Measurements from ENCODE around the gene SPAG4. TPM values are rescaled to one million over a fixed set of nuclear protein-coding genes. Genes with fewer than 3 reads are reported as not detected.
A peak's percentile ranks its signal among the peaks of the same experiment; 100 is the strongest.

Gene SPAG4
- polyA plus RNA-seq, 4 donors = 2.5 to 5.2 (median 3.7) TPM

DNA sequence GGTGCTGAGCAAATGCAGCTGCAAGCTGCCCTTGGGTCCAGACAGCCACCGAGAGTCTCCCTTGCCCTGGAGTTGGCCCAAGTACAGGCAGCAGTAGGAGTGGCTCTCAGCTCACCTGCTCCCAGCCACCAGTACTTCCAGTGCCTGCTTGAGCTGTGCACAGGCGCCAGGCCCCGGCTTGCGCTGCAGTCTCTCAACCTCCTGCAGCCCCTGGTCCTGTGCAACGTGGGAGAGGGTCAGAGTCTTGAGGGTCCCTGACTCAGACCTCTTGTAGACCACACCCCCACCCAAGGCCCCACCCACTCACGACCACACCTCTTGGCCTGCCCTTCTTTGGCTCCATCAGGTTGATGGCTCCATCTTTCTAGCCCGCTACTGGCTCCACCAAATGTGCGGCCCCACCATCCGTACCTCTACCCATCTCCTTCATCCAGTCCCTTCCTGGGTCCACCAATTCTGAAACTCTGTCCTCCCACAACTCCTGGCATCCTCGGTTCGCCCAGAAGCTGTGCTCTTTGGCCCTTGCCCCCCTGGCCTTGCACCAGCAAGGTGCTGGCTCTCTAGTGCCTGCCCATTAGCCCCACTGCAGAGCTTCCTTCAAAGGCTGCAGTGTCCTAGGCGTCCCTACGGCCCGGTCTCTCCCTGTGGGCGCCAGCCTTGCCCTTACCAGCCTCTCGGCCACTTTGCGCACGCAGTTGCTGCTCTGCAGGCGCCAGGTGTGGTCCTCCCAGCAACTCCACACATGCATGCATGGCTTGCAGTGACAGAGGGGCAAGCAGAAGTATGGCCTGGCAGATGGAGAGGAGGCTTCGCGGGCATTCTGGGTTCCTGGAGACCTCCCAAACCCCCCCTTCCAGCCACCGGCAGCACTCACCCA lies 16.5 kb upstream of the SPAG4 start:
- DNase-seq (ENCODE audit: low read depth in 4 of 4, low spot score in 3 of 4) = no peak

DNA sequence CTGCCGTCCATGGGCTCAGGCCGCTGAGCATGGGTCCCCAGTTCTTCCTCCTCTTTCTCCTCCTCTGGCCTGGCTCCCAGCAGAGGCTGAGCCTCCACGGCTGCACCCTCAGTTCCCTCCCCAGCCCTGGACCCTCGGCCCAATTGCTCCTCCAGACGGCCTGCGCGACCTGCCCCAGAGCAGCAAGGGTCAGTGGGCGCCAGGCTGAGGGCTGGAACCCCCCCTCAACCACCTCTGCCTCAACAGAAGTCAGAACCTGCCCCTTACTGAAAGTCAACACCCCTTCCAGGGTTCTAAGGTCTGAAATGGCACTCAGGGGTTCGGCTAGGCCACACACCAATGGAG lies 15.9 kb upstream of the SPAG4 start:
- DNase-seq (ENCODE audit: low read depth in 4 of 4, low spot score in 3 of 4) = no peak

DNA sequence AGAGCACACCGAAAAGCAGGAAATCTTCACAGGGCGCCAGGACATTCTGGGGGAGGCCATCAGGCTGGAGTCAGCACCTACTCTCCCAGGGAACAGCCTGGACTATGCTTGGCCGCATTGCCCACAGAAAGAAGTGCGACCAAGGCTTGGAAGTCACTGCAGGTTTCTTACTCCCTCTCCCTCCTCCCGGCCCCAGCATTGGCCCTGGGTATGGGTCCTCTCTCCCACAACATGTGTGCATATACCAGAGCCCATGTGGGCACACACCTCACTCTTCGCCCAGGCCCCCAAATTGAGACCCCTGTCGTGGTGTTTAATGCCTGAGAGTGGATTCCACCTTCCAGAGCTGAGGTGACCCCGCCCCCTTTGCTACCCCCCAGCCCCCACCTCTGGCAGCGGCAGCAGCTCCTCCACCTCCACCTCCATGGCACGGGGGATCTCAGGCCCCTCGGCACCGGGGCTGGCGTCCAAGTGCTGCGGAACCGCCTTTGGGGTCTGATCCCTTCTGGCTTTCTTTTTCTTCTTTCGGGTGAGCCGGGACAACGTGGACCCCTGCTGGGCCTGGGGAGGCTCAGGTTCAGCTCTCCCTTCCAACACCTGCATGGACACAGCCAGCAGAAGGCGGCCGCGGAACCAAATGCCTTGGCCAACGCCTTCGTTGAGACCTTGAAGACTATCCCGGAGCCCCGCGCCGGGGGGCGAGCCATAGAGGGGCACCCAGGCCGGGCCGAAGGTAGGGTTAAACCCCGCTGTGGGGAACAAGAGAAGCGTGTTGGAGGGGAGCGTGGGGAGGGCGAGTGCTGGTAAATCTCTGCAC lies 15.2 kb upstream of the SPAG4 start:
- DNase-seq (ENCODE audit: low read depth in 4 of 4, low spot score in 3 of 4) = no peak

DNA sequence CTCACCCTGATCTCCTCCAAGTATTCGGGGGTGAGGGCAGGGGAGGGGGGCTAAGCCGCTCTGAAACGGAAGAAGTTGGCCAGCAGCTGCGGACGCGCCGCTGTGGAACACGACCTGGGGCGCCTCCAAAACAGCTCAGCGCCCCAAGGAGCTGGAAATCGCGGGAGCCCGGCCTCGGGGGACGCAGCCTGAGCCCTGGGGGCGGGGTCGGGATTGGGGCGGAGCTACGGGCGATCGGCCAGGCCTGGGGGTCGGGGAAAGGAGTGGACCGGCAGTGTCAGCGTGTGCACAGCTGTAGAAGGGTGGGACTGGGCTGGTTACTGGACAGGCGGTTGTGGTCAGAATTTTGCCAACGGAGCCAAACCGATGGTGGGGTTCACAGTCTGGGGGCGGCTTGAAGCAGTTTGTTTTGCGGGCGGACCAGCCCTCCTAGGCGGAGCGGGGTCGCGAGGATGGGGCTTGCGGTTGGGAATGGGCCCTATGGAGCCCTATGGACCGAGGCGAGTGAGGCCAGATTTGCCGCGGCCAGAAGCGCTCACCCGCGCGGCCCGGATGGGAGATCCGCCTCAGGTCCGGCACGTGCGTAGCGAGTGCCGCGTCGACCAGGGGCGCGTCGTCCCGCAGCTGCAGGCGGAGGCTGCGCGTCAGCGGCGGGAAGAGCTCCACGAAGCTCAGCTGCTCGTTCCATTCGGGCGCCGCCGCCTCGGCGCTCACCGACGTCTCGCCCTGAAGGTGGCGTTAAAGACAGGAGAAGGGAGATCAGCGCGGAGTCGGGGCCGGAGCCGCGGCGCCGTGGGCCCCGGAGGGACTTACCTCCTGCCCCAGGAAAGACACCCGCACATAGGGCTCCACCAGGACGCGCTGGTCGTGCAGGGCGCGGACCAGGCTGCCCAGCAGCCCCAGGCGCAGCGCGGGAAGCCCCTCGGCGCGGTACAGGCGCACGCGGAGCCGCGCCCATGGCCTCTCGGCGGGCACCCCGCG lies 14.3 kb upstream of the SPAG4 start:
- peak in 1 of 4 donors; percentile 50 for DNase-seq (ENCODE audit: low read depth in 4 of 4, low spot score in 3 of 4)

DNA sequence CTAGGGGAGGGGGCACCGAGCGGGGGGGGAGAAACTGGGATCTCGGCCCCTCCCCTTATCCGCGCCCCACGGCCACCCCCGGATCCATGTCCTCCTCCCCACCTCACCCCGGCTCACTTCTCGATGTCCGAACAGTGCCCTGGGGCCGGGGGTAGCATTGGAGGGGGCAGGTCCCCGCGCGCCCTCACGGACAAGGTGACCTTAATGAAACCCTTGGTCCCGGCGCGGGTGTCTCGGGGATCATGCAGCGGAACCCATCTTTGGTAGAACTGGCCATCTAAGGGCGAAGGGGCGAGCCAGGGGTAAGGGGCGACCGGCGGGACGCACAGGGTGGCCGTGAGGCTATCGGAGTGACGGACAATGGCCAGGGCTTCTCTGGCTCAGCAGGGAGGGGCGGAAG lies 13.6 kb upstream of the SPAG4 start:
- DNase-seq (ENCODE audit: low read depth in 4 of 4, low spot score in 3 of 4) = no peak

DNA sequence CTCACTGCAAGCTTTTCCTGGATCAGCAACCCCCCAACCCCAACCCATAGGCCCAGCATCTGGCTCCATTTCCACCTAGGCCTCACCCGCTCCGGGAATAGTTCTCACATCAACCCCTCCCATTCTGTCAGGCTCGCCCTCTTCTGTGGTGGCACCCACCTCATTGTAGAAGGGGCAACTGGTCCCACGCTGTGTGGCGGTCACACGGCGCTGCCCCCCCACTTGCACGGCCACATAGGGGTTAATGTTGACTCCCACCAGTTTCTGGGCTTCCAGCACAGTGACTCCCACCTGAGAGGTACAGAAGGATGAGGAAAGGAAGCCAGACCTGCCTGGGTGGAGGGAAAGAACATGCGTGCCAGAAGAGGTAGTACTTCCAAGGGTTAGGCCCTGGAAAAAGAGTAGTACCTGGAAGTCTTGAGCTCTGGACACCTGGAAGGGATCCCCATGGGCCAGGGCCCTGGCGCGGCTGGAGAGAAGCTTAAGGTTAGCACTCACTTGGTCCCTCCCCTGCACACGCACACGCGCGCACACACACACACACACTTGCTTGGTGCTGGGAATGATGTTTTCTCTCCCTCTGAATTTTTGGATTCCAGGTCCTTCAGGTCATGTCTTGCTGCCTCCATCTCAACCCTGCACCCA lies 12.7 kb upstream of the SPAG4 start:
- no peak for DNase-seq (ENCODE audit: low read depth in 4 of 4, low spot score in 3 of 4)

DNA sequence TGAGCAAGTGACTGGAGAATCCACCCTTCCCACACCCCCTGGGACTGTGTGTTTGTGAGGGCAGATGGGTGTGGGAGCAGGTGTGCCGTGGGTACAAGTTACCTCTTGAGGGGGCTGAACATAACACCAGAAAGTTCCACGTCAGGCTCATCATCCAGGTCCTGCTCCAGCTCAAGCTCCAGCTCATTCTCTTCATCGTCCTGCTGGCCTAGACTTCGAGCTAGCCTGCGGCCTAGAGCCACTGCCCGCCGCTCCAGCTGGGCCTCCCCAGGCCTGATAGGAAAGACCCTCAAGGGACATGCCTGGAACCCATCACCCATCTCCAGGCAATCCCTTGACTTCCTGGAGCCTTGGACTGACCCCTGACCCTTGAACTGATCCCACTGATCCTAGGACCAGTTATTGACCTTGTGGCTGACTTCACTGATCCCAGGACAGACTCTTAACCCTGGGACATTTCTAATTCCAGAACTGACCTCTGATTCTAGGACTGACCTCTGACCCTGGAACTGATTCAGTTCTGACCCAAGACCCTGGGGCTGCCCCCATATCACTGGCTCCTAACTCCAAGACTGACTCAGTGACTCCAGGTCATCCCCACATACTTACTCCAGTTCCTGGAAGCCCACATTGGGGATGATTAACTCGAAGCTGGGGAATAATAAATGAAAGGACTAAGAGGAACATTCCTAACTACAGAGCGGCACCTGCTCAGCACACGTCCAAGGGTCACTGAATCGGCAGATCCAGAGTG lies 11.8 kb upstream of the SPAG4 start:
- DNase-seq (ENCODE audit: low read depth in 4 of 4, low spot score in 3 of 4) = no peak

DNA sequence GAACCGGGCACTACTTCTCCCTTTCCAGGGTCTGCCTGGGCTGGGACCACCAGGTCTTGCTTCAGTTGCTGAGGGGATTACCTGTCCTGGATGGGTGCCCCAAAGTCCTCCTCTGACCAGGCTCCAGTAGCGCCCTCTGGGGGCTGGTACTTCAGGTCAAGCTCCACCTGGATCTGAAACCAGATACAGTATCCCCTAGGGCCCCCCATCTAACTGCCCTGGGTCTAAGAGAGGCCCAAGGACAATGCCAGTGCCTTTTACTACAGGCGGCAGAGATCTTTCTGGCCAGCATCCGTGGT lies 11.2 kb upstream of the SPAG4 start:
- DNase-seq (ENCODE audit: low read depth in 4 of 4, low spot score in 3 of 4) = no peak

DNA sequence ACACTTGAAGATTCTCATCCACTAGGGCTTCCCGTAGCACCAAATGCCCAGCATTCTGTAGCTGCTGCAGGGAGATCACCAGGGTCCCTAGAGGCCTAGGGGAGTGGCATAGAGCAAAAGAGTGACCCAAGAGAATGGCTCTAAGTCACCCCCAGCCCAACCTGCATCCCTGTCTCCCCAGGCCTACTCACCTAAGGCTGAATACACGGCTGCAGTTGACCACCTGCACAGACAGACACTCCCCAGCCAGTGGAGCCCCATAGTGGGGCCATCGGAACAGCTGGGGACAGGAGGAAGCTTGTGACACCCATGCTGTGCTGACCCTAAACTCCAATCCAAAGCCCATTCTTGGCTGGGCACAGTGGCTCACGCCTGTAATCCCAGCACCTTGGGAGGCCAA lies 9.5 kb upstream of the SPAG4 start:
- DNase-seq (ENCODE audit: low read depth in 4 of 4, low spot score in 3 of 4) = no peak

DNA sequence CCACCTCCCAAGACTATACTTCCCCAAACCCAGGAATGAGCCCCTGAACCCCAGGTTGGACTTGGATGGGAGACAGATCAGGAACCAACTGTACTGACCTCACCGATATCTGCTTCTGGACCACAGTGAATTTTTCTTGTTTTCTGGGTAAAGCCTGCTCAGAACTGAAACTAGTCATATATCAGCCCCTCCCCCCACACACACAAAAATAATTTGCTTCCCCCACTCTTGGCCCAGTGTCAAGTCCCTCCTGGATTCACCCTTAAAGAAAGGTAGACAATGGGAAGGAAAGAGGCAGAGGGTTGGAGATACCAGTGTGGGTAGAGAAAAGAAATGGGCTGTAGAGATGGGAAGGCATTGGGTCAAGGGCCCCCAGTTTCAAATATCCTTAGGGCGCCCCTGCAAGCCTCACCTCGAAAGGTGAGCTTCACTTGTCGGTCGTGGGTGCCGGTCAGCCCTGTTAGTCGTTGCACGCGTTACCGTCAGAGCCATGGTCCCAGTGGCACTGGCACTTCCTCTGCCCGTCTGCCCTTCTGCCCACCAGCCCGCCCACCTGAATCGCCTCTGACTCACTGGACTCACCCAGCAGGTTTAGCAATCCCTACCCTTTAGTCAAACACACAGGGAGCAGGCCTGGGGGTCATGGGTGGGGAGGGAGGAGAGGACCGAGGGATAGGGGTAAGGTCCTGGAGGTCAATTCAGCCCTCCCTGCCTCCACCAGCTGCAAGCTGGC lies 8.5 kb upstream of the SPAG4 start:
- DNase-seq (ENCODE audit: low read depth in 4 of 4, low spot score in 3 of 4) = no peak

DNA sequence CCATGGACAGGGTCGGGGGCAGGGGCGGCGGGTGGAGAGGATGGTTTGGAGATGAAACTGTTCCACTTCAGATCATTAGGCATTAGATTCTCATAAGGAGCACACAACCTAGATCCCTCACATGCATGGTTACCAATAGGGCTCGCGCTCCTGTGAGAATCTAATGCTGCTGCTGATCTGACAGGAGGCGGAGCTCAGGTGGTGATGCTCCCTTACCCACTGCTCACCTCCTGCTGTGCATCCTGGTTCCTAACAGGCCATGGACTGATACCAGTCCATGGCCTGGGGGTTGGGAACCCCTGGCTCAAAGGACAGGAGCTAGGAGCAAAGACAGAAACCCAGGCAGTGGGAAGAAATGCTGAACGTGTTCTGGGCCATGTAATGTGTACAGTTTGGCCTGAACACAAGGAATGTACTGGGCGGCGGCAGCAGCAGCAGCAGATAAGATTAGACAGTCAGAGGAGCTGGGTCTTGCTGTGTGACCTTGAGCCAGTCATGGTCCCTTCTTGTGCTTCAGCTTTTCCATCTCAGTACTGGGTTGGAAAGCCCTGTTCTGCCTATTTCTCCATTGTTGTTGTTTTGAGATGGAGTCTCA lies 4.7 kb upstream of the SPAG4 start:
- DNase-seq (ENCODE audit: low read depth in 4 of 4, low spot score in 3 of 4) = no peak

DNA sequence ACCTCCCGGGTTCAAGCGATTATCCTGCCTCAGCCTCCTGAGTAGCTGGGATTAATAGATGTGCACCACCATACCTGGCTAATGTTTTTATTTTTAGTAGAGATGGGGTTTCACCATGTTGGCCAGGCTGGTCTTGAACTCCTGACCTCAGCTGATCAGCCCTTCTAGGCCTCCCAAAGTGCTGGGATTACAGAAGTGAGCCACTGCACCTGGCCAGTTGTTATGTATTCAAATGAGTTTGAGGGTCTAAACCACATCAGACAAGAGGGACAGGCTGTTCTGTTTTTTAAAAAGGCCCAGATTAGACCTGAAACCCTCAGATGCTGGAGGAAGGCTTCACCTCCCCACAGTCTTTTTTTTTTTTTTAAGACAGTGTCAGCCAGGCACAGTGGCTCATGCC lies 4.1 kb upstream of the SPAG4 start:
- DNase-seq (ENCODE audit: low read depth in 4 of 4, low spot score in 3 of 4) = no peak

DNA sequence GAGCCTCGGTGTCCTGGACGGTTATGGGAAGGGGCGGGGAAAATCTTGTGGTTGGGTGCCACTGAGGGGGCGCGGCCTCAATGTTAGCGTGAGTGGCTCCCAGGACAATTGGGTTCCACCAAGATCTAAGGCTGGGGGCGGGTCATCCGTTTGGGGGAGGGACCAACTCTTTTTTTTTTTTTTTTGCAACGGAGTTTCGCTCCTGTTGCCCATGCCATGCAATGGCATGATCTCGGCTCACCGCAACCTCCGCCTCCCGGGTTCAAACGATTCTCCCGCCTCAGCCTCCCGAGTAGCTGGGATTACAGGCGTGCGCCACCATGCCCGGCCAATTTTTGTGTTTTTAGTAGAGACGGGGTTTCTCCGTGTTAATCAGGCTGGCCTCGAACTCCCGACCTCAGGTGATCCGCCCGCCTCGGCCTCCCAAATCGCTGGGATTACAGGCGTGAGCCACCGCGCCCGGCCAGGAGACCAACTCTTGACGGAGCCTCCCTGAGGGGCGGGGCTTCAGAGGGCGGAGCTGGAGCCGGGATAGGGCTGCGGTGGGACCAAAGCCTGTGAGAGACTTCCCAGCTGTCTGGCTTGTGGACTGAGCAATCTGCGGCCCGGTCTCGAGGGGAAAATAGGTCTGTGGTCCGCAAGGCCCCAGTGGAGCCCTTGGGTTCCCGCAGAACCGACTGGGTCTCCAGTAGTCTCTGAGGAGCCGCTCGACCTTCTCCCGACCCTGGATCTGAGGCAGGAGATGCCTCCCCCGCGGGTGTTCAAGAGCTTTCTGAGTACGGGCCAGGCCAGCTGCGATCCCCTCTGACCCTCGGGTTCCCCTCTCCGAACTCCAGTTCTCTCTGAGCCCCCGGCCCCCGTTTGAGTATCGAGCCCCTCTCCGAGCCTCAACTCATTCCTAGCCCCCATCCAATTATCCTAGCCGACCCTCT lies 1.1 kb downstream of the SPAG4 start:
- peak in 1 of 4 donors; percentile 94 for DNase-seq (ENCODE audit: low read depth in 4 of 4, low spot score in 3 of 4)

DNA sequence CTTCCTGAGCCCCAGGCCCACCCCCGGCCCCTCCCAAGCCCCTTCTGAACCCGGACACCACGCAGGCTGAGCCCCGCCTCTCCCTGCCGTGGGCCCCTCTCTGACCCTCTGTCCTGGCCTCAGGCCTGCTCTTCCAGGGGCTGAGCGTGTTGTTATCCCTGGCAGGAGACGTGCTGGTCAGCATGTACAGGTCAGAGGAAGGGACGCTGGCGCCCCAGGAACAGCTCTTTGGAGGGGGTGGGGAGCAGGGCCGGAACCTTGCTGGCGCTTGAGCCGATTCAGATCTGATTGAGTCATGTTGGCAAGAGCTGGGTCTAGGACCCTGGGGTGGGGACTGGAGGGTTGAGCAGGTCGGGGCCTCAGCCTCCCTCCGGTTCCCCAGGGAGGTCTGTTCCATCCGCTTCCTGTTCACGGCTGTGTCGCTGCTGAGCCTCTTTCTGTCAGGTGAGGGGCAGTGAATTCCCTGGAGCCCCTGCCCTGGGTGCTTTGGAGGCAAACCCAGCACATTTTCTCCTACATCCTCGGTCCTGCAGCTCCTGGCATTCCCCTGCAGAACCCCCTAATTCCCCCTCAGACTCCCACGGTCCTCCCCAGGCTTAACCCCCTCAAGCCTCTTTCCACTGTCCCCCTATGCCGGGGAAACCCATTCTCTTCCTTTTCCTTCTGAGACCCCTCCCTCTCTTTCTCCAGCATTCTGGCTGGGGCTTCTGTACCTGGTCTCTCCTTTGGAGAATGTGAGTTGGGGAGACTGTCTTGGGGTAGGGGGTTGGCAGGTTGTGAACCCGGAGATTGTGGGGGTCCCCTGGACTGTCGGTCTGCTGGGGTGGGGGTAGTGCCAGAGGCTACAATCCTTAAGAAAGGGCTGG lies 2.0 kb downstream of the SPAG4 start:
- DNase-seq (ENCODE audit: low read depth in 4 of 4, low spot score in 3 of 4) = no peak

DNA sequence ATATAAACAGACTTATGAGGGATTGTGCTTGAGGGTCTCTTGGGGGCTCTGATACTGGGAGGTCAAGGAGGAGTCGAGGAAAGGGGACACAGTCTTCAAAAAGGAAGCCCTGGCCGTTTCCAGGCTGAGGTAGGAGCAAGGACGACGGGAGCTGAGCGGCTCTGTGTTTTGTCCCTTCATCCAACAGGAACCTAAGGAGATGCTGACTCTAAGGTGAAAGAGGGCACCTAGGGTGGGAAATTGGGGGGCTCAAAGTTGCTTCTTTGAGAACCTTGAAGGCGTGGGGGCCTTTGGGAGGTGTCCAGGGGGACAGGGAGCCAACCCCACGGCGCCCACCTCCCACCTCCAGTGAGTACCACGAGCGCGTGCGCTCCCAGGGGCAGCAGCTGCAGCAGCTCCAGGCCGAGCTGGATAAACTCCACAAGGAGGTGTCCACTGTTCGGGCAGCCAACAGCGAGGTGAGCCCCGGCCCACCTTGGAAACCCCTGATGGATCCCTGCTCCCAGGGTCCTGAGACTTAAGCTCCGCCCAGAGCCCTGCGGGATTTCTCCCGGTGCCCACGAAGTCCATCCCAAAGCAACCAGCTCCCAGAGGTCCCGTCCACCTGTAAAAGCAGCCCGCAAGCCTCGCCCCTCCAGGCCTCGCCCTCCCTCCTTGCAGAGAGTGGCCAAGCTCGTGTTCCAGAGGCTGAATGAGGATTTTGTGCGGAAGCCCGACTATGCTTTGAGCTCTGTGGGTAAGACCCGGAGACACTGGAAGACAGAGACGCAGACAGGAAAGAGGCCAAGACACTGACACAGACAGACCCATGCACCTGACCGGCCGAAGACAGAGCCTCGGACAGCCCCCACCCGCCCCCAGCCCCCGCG lies 2.9 kb downstream of the SPAG4 start:
- DNase-seq (ENCODE audit: low read depth in 4 of 4, low spot score in 3 of 4) = no peak

Data from left renal pelvis (tissue), 4 donors.